NB4 (cell line): ENCODE results near the gene CCSER1.

Experiments used
- POLR2A ChIP-seq: IDR thresholded peaks from 2 replicates; pipeline ENCODE4 v1.6.1; 2011; ENCODE audit warnings: mild to moderate bottlenecking; ENCODE audit not compliant: insufficient read length; ENCODE audit errors: extremely low read depth
- TF ChIP-seq, protein P1 (sequence below): IDR thresholded peaks from one replicate; pipeline ENCODE4 v1.5.1; 2012; ENCODE audit warnings: low read depth, low read length

DNA sequence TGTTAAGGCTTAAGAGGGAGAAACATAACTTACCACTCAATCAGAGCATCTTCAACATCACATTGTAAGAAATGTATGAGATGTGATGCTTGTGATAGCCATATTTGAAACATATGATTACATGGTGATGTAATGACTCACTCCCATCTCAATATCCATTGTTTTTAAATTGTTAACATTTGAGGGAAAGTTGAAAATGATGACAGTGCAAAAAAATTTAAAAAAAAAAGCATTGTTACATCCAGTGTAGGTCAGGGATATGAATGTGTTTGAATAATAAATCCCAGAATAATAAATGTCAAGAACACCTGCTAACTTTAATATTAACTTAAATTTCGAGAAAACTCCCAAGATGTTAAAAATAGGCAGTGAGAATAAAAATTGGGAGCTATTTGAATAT is 6.4 kb upstream of the CCSER1 start:
- TF ChIP-seq, protein P1, sequence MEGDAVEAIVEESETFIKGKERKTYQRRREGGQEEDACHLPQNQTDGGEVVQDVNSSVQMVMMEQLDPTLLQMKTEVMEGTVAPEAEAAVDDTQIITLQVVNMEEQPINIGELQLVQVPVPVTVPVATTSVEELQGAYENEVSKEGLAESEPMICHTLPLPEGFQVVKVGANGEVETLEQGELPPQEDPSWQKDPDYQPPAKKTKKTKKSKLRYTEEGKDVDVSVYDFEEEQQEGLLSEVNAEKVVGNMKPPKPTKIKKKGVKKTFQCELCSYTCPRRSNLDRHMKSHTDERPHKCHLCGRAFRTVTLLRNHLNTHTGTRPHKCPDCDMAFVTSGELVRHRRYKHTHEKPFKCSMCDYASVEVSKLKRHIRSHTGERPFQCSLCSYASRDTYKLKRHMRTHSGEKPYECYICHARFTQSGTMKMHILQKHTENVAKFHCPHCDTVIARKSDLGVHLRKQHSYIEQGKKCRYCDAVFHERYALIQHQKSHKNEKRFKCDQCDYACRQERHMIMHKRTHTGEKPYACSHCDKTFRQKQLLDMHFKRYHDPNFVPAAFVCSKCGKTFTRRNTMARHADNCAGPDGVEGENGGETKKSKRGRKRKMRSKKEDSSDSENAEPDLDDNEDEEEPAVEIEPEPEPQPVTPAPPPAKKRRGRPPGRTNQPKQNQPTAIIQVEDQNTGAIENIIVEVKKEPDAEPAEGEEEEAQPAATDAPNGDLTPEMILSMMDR: no peak
- TF ChIP-seq POLR2A: no peak
